Left ventricle myocardium inferior (tissue), 1 donor: ENCODE results near the gene SLC8A1. TPM values are rescaled to one million over a fixed set of nuclear protein-coding genes. Genes with fewer than 3 reads are reported as not detected.

Source experiments
- DNase-seq: peaks from one replicate; pipeline ENCODE4 v3.0.0-alpha.2; 2020
- H3K27ac ChIP-seq: fragments of 200-600 bp; replicated peaks from 2 replicates; pipeline ENCODE4 v1.8.0; 2021
- H3K27me3 ChIP-seq: fragments of 200-600 bp; 2 replicates; pipeline ENCODE4 v1.8.0; 2021; ENCODE audit warnings: low read depth
- H3K36me3 ChIP-seq: fragments of 200-600 bp; 2 replicates; pipeline ENCODE4 v1.8.0; 2021
- H3K4me1 ChIP-seq: fragments of 200-600 bp; 2 replicates; pipeline ENCODE4 v1.8.0; 2021
- H3K4me3 ChIP-seq: fragments of 200-600 bp; 2 replicates; pipeline ENCODE4 v1.8.0; 2021; ENCODE audit warnings: mild to moderate bottlenecking, moderate library complexity
- H3K9me3 ChIP-seq: fragments of 200-600 bp; replicated peaks from 2 replicates; pipeline ENCODE4 v1.8.0; 2021
- CTCF ChIP-seq: fragments of 200-600 bp; IDR thresholded peaks from 2 replicates; pipeline ENCODE4 v1.8.0; 2021; ENCODE audit warnings: antibody characterized with exemption, mild to moderate bottlenecking, borderline replicate concordance
- intact Hi-C: fragments of 100-400 bp; cut with micrococcal nuclease; formaldehyde crosslinking; loops from one replicate; pipeline ENCODE4 v1.11.0; 2022
- total RNA-seq: library from RNA; stranded (reverse); fragmentation: NEBNext Ultra II Directional; extraction: Animal tissue kit (Norgen Biotek cat#: 25700); gene quantifications from one replicate; pipeline ENCODE4 v1.2.1, GENCODE V29; 2021
- donor health status: DM: no; HTN: yes; CAD: no; lungs with severe emphysema.

SLC8A1 gene
- total RNA-seq, 1 donor from 2014 or later, result 990 TPM

GRCh38 chr2:40168546-40168945 is 283.3 kb downstream of the SLC8A1 start:
- H3K36me3 ChIP-seq, result peaks cover 17% of the 10 kb centered on the region
- H3K9me3 ChIP-seq, result no peaks in the 10 kb centered on the region
- no peak overlapping the region for H3K27ac ChIP-seq
- H3K27me3 ChIP-seq, result no peaks in the 10 kb centered on the region
- peaks cover 60% of the 10 kb centered on the region for H3K4me1 ChIP-seq
- no peak overlapping the region for H3K4me3 ChIP-seq
- TF ChIP-seq CTCF, result no peak
- DNase-seq, result no peak
- intact Hi-C loops, result no loop called here

- no peak for TF ChIP-seq CTCF
- Histone ChIP-seq H3K27me3 (no peaks in the 10 kb centered on the region), H3K36me3 (peaks cover 23% of the 10 kb centered on the region), H3K27ac (no peak overlapping the region), H3K4me1 (peaks cover 65% of the 10 kb centered on the region), H3K4me3 (no peak overlapping the region), H3K9me3 (no peaks in the 10 kb centered on the region)
- DNase-seq, result no peak
- intact Hi-C loops, result no loop called here
These were observed 283.9 kb downstream of the SLC8A1 start for GRCh38 chr2:40168032-40168431.

GRCh38 chr2:40166006-40166405 is 285.9 kb downstream of the SLC8A1 start:
- Histone ChIP-seq H3K27me3 (no peaks in the 10 kb centered on the region), H3K4me3 (no peak overlapping the region), H3K4me1 (peaks cover 83% of the 10 kb centered on the region), H3K36me3 (peaks cover 42% of the 10 kb centered on the region), H3K9me3 (no peaks in the 10 kb centered on the region), H3K27ac (peak overlapping the region; percentile 76)
- TF ChIP-seq CTCF, result no peak
- intact Hi-C loops, result no loop called here
- no peak for DNase-seq

GRCh38 chr2:40165509-40165844 is 286.4 kb downstream of the SLC8A1 start:
- Histone ChIP-seq H3K36me3 (peaks cover 47% of the 10 kb centered on the region), H3K4me1 (peaks cover 89% of the 10 kb centered on the region), H3K27me3 (no peaks in the 10 kb centered on the region), H3K27ac (peak overlapping the region; percentile 76), H3K4me3 (no peak overlapping the region), H3K9me3 (no peaks in the 10 kb centered on the region)
- no peak for DNase-seq
- TF ChIP-seq CTCF, result no peak
- intact Hi-C loops, result no loop called here

GRCh38 chr2:40164736-40165508 is 287.0 kb downstream of the SLC8A1 start:
- intact Hi-C loops, result no loop called here
- H3K4me1 ChIP-seq, result peaks cover 88% of the 10 kb centered on the region
- no peaks in the 10 kb centered on the region for H3K27me3 ChIP-seq
- peaks cover 50% of the 10 kb centered on the region for H3K36me3 ChIP-seq
- peak overlapping the region; percentile 76 for H3K27ac ChIP-seq
- no peak for TF ChIP-seq CTCF
- no peak for DNase-seq
- H3K9me3 ChIP-seq, result no peaks in the 10 kb centered on the region
- H3K4me3 ChIP-seq, result no peak overlapping the region
